Midbrain (tissue), 1 donor: ENCODE measurements around the gene NRP1.

ENCODE experiments used
- DNase-seq: peaks from one replicate; lab custom pipeline; 2025; lab: John Stamatoyannopoulos, UW

The NRP1 gene

GRCh38 chr10:33183655-33184054, 150.8 kb downstream of the NRP1 start:
- no peak for DNase-seq

GRCh38 chr10:33180921-33181320, 153.5 kb downstream of the NRP1 start:
- DNase-seq: no peak

GRCh38 chr10:33180390-33180789, 154.1 kb downstream of the NRP1 start:
- no peak for DNase-seq

- no peak for DNase-seq
Observed at GRCh38 chr10:33179067-33179466, 155.4 kb downstream of the NRP1 start.

GRCh38 chr10:33178026-33178755, 156.3 kb downstream of the NRP1 start:
- no peak for DNase-seq

GRCh38 chr10:33176688-33177087, 157.8 kb downstream of the NRP1 start:
- no peak for DNase-seq

GRCh38 chr10:33174674-33175434, 159.6 kb downstream of the NRP1 start:
- no peak for DNase-seq

GRCh38 chr10:33165911-33166310, 168.6 kb downstream of the NRP1 start:
- DNase-seq: no peak

- DNase-seq: no peak
Observed at GRCh38 chr10:33164060-33164709, 170.3 kb downstream of the NRP1 start.

GRCh38 chr10:33162248-33162575, 172.3 kb downstream of the NRP1 start:
- DNase-seq: no peak

GRCh38 chr10:33161550-33162247, 172.8 kb downstream of the NRP1 start:
- DNase-seq: no peak

GRCh38 chr10:33160151-33160550, 174.3 kb downstream of the NRP1 start:
- DNase-seq: no peak

GRCh38 chr10:33157103-33157502, 177.4 kb downstream of the NRP1 start:
- DNase-seq: no peak

- DNase-seq: no peak
Observed at GRCh38 chr10:33155720-33156638, 178.5 kb downstream of the NRP1 start.

- no peak for DNase-seq
Observed at GRCh38 chr10:33154590-33154989, 179.9 kb downstream of the NRP1 start.

- DNase-seq: no peak
Observed at GRCh38 chr10:33153968-33154327, 180.5 kb downstream of the NRP1 start.

- no peak for DNase-seq
Observed at GRCh38 chr10:33153251-33153967, 181.1 kb downstream of the NRP1 start.

- no peak for DNase-seq
Observed at GRCh38 chr10:33152750-33153149, 181.7 kb downstream of the NRP1 start.

- DNase-seq: no peak
Observed at GRCh38 chr10:33152146-33152545, 182.3 kb downstream of the NRP1 start.

- DNase-seq: no peak
Observed at GRCh38 chr10:33151344-33151864, 183.1 kb downstream of the NRP1 start.

- DNase-seq: no peak
Observed at GRCh38 chr10:33150889-33151288, 183.6 kb downstream of the NRP1 start.
